ENCODE results near the gene MUC13.

DNA sequence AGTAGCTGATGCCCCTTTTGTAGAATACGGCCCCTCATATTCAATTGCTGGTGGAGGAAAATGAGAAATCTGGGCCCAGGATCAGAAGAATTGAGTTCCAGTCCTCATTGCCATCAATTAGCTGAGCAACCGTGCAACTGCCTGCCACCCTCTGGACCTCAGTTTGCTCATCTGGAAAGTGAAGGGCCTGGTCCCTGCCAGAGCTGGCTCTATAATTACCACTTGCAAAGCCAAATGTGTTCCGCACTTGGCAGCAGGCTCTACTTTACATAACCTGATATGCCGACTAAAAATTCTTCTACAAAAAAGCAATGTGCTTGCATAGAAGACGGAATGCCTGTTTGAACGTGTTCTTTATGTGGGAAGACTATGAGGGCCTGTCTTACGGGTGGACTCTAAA is 38.8 kb downstream of the MUC13 start:
- TF ChIP-seq, protein P1, sequence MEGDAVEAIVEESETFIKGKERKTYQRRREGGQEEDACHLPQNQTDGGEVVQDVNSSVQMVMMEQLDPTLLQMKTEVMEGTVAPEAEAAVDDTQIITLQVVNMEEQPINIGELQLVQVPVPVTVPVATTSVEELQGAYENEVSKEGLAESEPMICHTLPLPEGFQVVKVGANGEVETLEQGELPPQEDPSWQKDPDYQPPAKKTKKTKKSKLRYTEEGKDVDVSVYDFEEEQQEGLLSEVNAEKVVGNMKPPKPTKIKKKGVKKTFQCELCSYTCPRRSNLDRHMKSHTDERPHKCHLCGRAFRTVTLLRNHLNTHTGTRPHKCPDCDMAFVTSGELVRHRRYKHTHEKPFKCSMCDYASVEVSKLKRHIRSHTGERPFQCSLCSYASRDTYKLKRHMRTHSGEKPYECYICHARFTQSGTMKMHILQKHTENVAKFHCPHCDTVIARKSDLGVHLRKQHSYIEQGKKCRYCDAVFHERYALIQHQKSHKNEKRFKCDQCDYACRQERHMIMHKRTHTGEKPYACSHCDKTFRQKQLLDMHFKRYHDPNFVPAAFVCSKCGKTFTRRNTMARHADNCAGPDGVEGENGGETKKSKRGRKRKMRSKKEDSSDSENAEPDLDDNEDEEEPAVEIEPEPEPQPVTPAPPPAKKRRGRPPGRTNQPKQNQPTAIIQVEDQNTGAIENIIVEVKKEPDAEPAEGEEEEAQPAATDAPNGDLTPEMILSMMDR (IDR thresholded peaks at IDR 0.05): no peak
- TF ChIP-seq POLR2A (IDR thresholded peaks at IDR 0.05): no peak
